Adrenal gland (tissue), 5 donors: ENCODE data around the gene COL2A1.

Source experiments
- CTCF ChIP-seq, 6 experiments: fragments of 450-650 bp in 4 of 6; fragments of 200-600 bp in 2 of 6; sonication (generic) in 1 of 6; IDR thresholded peaks; 1 replicate in 5 of 6; 2 replicates in 1 of 6; pipeline versions ENCODE4 v1.5.1 to v1.8.0; 2016 to 2021; ENCODE audit warnings: antibody characterized with exemption in 6 of 6, mild to moderate bottlenecking in 2 of 6, moderate library complexity in 1 of 6
- POLR2A ChIP-seq, 2 donors: fragments of 450-650 bp; IDR thresholded peaks; one replicate each; pipeline ENCODE4 v1.6.1; 2017; ENCODE audit warnings: antibody characterized with exemption in 2 of 2, mild to moderate bottlenecking in 2 of 2, moderate library complexity in 1 of 2
- donor health status: DM: no; HTN: no; CAD: no.

DNA sequence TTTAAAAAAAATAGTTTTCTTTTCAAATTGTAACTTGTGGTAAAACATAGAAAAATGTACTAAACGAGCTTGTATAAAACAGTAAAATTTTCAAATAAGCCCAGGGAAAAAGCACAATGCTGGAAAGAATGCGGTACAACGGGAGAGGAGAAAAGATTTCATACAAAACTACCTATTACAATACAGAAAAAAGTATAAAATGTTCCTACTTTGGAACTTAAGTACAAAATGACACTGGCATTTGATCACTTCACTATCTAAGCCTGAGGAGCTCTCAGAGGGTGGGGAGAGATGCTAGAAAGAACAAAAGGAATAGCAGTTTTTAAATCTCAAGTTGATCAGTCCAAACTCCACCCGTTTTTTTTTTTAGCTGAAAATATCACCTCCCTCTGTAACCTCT is 39.5 kb upstream of the COL2A1 start:
- TF ChIP-seq POLR2A (IDR thresholded peaks at IDR 0.05) (no peak), CTCF (IDR thresholded peaks at IDR 0.05) (no peak)
